Activated gamma-delta T cell (primary cell): ENCODE measurements around the gene ATG14.
"Not testable (repeated sequence)": the region's sequence is repeated elsewhere in the genome, so short reads cannot be mapped to it uniquely, and the experiment has no call there.

ENCODE experiments used
- DNase-seq: peaks from one replicate; lab custom pipeline; 2025; lab: John Stamatoyannopoulos, UW

The ATG14 gene

DNA sequence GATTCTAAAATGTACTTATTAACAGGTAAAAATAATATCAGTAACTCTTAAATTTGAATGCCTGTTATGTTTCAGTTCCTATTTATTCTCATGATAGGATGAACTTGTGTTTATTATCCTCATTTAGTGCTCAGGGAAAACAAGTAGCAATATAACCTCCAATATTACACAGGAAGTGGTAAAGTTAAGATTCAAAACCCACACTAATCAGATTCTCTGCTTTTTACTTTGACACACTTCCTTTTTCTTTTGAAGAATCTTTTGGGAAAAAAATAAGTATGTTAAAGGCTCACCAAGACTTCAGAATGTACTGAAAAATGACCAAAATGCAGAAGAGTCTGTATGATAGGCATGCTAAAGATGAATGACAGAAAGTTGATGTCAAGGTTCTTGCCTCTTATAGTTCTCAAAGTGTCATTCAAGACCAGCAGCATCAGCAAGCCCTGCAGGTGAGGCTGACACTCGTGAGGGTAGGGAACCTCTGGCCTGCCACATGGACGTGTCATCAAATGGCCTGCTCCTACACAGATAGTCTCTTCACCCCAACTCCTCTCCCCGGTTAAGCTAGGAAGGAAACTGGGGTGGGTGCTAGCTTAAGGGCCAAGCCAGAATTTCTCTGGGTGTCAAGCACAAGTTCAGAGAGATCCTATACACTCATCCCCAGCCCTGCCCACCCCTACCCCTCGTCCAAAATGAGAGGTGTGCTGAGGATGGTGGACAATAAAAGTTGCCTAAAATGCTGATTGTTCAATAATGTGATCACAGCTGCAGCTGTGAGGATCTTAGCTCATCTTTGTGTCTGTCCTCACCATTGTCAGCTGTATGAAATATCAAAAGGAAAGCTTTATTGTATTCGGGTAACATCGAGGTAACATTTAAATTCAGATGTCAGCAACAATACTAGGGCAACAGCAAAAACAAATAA lies 22.5 kb upstream of the ATG14 start:
- DNase-seq = no peak

DNA sequence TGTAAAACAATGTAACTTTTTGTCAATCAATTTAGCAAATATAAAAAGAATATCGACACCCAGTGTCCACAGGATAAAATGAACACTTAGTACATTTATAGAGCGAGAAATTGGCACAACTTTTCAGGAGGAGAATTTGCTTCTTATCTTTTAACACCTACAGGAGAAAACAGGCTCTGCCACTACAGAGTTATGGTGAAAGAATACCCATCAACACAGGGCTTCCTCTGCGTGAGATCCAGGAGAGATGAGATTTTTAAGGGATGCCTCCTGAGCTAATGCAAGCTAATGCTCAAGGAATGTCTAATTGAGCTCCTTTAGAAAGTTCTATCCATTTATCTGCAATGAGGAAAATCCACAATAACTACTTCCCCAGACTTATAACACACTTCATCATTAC lies 21.0 kb upstream of the ATG14 start:
- no peak for DNase-seq

DNA sequence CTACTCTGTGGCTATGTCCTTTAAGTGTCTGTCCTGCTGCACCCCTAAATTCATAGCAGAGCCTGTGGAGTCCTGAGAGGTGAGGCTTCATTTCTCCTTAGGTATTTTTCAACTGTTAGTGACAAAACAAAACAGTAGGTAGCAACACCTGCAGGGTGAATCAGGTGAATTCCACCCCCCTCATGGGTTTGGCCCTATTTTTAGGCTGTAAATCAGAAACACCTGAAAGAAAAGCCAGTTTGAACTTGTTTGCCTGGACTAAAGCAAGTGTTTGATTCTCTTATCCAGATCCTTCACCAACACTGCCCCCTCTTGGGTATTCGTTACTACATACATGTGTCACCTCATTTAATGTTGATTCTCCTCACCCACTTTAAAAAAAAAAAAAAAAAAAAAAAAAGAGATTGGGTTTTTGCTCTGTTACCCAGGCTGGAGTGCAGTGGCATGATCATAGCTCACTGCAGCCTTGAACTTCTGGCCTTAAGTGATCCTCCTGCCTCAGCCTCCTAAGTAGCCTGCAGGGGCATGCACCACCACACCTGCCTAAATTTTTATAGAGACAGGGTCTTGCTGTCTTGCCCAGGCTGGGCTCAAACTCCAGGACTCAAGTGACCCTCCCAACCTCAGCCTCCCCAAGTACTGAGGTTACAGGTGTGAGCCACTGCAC lies 18.5 kb upstream of the ATG14 start:
- DNase-seq = no peak

DNA sequence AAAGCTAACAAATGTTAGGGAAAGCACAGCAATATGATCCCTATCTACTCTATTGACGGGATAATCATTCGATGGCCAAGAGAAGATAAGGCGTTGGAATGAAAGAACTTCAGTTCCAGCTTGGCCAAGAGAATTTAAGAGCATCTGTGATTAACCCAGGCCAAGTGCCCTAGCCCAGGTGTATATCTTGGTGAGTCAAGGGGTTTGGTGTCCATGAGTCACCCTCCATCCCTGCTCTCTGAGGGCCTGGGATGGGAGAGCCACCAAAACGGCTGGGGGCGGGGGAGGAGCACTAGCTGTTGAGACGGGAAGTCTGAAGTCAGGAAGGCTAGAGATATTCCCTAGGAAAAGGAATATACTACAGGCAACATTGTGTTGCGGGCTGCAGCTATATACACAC lies 15.8 kb upstream of the ATG14 start:
- no peak for DNase-seq

DNA sequence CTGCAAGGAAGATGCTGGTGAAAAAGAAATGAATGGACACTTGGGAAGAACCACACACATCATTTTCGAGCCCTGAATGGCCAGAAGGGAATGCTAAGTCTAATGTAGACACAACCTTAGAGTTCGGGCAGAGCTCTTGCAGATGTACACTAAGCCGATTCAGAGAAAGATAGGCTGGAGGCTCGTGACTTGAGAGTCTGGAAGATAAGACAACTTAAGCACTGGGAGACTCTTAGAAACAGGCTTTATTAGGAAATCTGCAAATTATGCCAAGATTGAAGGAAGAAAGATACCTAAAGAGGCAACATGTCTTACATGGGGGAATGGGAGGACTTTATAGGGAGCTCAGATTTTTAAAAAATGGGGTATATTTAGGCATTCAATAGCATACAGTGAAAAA lies 15.3 kb upstream of the ATG14 start:
- no peak for DNase-seq

DNA sequence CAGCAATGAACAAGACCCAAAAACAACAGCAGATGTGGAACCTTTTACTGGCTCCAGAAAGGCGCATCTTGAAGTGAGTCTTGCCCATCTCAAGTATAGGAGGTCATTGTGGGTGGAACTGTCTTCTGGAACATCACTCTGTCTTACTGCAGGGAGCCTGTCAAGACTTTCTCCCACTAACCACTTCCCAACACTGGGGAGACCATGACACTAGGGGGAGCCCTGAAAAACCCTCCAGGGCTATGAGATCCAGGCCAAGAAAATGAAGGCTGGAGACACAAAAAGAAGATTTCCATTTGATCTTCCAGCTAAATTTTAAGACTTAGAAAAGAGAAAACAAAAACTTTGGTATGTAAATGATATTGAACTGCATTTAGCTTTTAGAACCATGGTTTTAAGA lies 13.5 kb upstream of the ATG14 start:
- DNase-seq = no peak

DNA sequence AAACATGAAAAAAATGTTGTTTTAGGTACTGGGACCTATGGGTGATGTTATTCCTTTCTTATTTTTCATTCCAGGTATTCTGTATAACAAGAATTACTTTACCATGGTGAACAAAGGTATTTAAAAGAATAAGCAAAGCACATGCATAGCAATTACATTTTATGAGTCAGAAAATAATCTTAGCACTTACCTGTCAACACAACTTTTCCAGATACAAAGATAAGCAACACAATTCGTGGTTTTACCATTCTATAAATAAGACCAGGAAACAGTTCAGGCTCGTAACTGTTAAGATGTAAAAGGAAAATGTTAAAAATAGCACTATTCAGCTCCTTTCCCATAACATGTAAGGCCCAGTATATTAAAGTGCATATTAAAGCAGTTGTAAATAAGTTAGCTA lies 12.3 kb upstream of the ATG14 start:
- no peak for DNase-seq

DNA sequence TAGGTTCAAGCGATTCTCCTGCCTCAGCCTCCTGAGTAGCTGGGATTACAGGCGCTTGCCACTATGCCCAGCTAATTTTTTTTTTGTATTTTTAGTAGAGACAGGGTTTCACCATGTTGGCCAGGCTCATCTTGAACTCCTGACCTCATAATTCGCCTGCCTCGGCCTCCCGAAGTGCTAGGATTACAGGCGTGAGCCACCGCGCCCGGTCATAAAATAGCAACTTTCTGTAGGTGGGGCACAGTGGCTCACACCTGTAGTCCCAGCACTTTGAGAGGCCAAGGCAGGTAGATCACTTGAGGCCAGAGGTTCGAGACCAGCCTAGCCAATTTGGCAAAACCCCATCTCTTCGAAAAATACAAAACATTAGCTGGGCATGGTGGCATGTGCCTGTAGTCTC lies 10.7 kb upstream of the ATG14 start:
- DNase-seq = not testable (repeated sequence)

DNA sequence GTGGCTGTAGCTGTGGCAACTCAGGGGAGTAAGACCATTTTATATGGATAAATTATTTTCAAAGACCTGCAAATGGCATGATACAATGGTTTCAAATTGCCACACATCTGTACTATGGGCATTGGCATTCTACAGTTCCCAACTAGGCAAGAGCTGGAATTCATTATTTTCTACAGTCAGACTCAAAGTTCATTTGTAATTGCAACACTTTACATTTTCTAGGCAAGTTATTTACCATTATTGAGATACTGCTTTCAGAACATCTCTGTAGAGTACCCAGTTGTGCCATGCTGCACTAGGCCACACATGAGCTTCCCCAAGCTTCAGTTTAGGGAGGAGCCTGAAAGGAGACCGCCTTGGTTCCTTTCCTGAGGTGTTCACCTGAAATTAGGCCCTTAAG lies 8.0 kb upstream of the ATG14 start:
- no peak for DNase-seq

DNA sequence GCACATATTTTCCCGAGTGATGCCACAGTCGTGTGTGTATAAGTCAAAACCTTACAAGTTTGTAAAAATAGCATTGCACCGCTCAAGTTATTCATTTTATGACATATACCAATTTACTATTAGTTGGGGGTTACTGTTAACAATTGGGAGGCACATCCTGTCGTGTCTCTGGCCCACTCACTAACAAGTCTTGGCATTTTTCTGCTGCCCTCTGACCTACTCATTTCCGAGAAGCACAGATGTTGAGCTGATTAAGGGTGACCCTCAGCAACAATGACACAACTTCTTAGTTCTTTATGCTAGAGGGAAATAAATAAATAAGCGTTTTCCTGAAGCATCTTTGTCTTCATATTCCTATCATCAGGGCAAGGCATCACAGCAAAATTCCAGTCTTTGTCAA lies 6.8 kb upstream of the ATG14 start:
- DNase-seq = no peak

DNA sequence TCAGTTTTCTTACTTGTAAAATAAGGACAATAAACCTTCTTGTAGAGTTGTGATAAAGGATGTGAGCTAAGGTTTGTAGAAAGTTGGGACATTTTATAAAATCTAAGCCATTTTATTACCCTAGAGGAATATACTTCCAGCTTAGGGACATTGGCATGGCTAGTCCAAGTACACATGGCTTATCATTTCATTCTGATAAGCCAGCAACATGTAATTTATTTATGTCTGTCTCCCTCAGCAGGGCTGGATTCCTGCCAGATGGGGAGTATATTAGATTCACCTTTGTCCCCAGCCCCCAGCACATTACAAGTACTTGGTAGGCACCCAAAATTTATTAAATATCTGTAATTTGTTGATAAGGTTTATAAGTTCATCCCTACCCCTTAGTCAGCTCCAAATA lies 6.3 kb upstream of the ATG14 start:
- no peak for DNase-seq

DNA sequence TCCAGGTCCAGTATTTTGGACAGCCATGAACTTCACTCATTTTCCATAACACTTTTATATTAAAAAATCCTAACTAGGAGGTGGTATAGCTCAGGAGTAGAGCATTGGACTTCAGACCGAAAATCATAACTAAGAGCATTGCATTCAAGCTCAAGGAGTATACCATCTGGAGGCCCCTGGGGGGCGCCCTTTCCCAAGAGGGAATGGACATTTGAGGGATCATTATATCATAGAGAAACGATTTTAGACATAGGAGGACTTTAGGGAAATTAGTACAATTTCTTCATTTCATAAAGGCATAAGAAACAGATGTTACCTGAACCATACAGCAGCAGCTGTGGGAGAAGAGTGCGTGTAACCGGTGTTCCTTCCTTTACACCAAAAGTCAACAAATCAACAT lies 5.2 kb upstream of the ATG14 start:
- no peak for DNase-seq

DNA sequence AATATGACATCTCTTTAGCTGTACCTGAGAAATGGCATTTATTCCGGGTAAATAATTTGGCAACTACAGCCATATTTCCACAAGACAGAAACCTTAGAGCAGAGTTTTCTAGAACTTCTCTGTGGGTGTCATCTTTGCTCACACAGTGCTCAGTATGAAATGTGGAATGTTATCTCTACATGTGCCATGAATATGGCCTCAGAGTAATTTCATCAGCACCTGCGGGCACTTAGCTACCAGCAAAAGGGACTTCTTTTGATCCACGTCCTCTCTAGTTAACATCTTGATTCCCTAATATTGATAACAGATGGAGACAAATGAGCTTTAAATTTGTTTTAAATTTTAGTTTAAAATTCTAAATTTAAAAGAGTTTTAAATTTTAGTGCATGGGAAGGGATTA lies 2.9 kb upstream of the ATG14 start:
- no peak for DNase-seq

DNA sequence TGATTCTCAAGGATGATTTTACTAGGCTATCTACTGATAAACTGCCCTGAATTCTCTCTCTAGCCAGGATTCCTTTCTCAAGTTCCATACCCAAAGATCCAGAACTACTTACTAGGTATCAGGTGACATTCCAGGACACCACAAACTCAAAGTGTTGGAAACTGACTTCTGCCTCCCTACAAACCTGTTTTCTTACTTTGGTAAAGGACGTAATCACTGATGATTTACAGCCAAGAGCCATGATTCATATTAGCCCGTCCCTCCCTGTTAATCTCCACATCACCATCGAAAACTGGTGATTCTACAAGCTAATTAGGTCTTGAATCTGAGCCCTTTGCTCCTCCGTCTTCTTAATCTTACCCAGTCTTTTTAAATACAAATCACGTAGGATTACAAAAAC lies 1.0 kb upstream of the ATG14 start:
- DNase-seq = no peak

DNA sequence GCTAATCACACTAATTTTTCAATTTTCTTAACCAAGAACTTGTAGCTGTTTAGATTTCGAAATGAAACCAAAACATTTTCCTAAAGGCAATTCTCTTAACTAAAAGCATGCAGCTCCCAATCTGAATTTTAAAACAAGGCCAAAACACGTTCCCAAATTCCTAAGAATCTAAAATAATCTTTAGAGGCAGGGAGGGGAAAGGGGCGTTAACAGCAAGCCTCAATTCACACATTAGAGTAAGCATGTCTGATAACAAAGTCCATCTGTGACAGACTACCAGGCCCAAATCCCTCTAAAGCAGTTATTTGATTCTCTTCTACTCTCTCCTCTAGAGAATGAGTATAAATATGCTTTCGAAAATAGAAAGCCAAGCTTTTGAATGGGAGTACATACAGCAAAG lies 754 bp downstream of the ATG14 start:
- no peak for DNase-seq

DNA sequence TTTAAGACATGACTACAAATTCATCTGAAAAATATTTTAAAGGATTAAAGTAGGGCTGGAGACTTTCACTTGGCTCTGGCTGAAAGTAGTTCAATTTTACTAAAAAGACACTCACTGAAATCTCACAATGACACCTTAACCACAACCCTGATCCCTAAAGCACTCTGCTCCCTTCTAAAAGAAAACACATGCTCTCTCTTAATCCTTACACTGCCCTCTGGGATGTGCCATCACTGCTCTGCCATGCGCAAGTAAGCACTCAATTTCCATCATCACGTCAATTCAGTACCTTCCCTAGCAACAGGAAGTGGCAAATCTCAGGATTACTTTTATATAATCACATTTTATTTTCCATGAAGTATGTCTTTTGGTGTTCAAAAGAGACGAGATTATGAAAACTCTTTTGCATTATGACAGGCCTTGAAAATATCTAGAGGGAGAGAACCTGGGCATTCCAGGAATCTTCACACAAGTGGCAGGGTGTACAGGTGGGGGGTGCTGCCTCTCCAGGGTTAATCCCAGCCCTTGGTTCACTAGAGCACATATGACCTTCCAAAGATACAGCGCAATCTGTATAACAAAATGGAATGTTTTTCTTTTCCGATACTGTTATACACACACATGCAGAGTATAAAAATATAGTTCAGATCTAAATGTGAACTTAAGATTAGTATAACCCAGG lies 7.3 kb downstream of the ATG14 start:
- no peak for DNase-seq

DNA sequence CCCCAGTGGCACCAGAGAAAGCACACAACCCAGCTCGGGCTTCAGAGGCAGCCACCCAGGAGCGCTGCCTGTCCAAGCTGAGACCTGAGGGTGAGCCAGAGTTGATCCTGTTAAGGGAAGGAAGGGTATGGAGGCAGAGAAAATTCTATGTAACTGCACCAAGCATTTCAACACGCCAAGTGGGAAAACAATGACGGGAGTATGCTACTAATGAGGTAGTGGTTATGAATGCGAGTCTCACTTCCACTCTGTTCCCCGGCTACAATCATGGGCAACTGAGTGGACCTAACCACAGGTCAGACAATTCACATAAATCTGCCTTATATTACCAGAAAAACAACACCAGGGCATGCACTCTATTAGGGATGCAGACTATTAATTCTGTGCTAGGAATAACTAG lies 9.9 kb downstream of the ATG14 start:
- no peak for DNase-seq

DNA sequence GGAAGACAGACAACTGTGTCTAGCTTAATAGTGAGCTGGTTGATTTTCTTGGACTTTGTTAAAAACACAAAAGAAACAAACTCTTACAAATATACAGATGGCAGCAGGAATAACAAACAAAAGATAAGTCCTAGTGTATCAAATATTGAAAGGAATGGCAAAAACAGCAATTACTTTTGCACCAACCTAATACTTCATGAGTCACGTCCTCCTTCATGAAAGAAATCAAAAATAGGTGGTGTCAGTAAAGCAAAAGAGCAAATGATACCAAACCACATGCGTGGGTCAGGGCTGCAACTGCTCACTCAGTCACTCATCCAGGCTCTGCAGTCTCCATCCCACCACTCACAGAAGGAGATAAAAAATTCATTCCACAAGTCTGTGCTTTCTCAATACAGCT lies 11.8 kb downstream of the ATG14 start:
- no peak for DNase-seq

DNA sequence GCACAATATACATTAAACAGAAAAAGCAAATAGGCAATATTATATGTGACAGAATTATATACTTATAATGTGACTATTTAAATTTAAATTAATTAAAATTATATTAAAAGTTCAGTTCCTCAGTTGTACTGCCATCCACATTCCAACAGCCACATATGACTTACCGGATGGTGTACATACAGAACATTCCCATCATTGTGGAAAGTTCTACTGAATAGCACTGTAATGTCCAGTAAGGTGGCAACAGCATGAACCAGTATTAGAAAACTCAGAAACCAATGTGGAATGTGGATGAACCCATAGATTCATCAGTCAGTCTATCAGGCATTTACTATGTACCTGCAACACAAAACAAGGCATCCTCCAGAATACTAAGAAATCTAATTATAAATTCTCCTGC lies 12.4 kb downstream of the ATG14 start:
- DNase-seq = no peak

DNA sequence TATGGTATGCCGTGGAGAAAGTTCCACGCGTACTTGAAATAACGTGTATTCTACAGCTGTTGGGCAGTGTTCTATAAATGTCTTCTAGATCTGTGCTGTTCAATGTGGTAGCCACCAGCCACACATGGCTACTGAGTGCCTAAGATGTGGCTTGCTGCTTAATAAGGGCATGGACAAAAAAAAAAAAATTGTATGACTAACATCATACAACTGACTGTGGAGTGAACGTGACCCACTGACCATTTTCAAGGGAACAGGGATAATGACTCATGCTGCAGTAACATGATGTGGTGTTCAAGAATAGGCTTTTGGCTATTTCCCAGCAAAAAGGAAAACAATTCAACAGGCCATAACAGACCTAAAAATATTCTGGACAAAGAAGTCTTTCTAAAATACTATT lies 13.0 kb downstream of the ATG14 start:
- no peak for DNase-seq

DNA sequence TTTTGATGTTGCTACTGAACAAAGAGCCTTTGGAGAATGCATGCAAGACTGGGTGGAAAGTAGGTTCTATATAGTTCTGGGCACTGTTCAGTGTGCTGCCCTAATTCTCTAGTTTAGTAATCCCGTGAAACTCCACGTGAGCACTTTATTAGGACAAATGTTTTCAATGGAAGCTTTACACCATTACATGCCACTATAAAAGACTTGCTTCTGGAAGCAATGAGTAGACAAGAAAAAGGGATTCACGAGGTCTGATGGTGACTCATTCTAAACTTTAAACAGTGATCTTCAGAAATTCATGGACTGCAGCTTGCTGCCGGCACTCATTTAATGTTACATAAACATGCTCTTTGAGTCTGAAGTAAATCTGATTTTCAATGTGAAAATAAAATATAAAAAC lies 22.3 kb downstream of the ATG14 start:
- no peak for DNase-seq

DNA sequence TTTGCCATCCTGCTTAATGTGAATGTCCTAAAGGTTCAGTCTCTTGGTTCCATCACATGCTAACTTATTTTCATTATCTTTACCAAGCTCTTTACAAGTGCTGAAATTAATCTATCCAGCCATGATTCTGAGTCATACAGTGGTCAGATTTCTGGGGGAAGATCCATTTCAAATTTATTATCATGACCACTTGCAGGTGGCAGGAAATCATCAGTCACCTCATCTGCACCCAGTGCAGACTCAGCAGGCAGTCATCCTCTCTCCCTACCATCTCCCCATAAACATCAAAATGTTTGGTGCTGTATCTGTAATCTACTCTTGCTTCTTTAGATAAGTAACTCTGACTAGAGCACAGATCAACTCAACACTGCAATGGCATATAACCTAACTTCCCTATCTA lies 23.5 kb downstream of the ATG14 start:
- no peak for DNase-seq

DNA sequence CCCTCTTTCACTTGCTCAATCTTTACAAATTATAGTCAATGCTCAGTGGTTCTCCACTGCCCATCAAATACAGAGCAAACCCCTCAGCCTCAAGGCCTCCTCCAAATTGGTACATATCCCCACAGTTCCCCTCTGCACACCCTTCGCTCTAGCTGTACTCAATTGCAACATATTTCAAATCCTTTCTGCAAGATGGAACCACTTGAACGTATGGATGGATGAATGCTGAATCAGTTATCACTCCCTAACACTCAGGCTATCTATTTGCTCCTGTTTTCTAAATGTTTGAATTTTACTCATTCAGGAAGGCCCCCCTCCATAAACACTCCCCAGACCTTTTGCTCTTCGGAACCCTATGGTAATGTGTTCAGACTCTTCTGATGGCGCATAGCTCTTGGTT lies 24.5 kb downstream of the ATG14 start:
- DNase-seq = no peak
